PFSK-1 (cell line): Measurements from ENCODE around the gene ARHGAP8.

Source experiments
- POLR2AphosphoS5 ChIP-seq: IDR thresholded peaks from 2 replicates; pipeline ENCODE4 v1.6.1; 2012; ENCODE audit warnings: low read depth, mild to moderate bottlenecking, control low read depth, low read length, moderate library complexity
- REST ChIP-seq, 2 experiments: IDR thresholded peaks; 2 replicates each; pipeline versions ENCODE4 v1.6.1 to v1.8.0; 2011 to 2012; ENCODE audit warnings: low read depth in 2 of 2, low read length in 2 of 2, control low read depth in 1 of 2, inconsistent platforms in 1 of 2, mild to moderate bottlenecking in 1 of 2, moderate library complexity in 1 of 2; ENCODE audit not compliant: insufficient read depth in 1 of 2
- TAF1 ChIP-seq: IDR thresholded peaks from 2 replicates; pipeline ENCODE4 v1.6.1; 2012; ENCODE audit warnings: low read length, control low read depth, borderline replicate concordance; ENCODE audit not compliant: insufficient read depth

- TF ChIP-seq REST (IDR thresholded peaks at IDR 0.05; ENCODE audit: insufficient read depth in 1 of 2, low read depth in 2 of 2, low read length in 2 of 2) (no peak), POLR2AphosphoS5 (no peak), TAF1 (no peak)
Measured at GRCh38 chr22:44906248-44906936, 154.0 kb downstream of the ARHGAP8 start.
